NT2/D1 (cell line): ENCODE data around the gene FAIM2.

ENCODE experiments used
- DNase-seq: peaks from one replicate; pipeline ENCODE4 v3.0.0-alpha.2; 2011; ENCODE audit warnings: low read depth, low spot score
- H3K27me3 ChIP-seq: 2 replicates; pipeline ENCODE4 v1.6.0; 2011; ENCODE audit warnings: mild to moderate bottlenecking; ENCODE audit not compliant: insufficient read length, insufficient read depth
- H3K36me3 ChIP-seq: 2 replicates; pipeline ENCODE4 v1.6.1; 2011; ENCODE audit warnings: mild to moderate bottlenecking, low read length, mixed read lengths; ENCODE audit not compliant: insufficient read depth, insufficient read length
- H3K4me1 ChIP-seq: 2 replicates; pipeline ENCODE4 v1.5.1; 2011; ENCODE audit not compliant: insufficient read depth, insufficient read length
- H3K4me3 ChIP-seq: 2 replicates; pipeline ENCODE4 v1.5.1; 2011; ENCODE audit warnings: low read depth; ENCODE audit not compliant: insufficient read length
- H3K9ac ChIP-seq: 2 replicates; pipeline ENCODE4 v1.6.0; 2011; ENCODE audit warnings: low read depth; ENCODE audit not compliant: insufficient read length
- H3K9me3 ChIP-seq: 2 replicates; pipeline ENCODE4 v1.5.1; 2011; ENCODE audit warnings: mild to moderate bottlenecking, low read length; ENCODE audit not compliant: insufficient read depth
- SUZ12 ChIP-seq: IDR thresholded peaks from 2 replicates; pipeline ENCODE4 v1.6.1; 2011; ENCODE audit not compliant: insufficient read length, insufficient read depth; ENCODE audit errors: extremely low read depth
- YY1 ChIP-seq: IDR thresholded peaks from 2 replicates; pipeline ENCODE4 v1.6.1; 2011; ENCODE audit not compliant: insufficient read length, insufficient read depth
- ZNF274 ChIP-seq: IDR thresholded peaks from 2 replicates; pipeline ENCODE4 v1.6.1; 2011; ENCODE audit warnings: mild to moderate bottlenecking, low read depth, low read length

The FAIM2 gene

DNA sequence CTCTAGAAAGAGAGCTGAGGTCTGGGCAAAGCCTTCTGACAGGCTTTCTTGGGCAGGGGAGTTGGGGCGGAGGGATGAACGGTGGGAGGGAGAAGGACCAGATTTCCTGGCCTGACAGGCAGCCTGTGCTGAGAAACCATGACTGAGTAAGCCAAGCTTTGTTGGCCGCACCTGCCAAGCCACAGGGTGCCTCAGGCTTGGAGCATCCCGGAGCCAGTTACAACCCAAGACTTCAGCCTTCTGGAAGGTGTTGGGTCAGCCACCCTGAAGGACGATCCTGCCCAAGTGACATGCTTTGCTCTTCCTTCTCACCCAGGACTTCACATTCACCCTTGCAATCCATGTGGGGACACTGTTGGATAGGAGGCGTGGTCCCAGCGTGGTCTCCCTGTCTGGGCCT, 25.9 kb upstream of the FAIM2 start:
- no peaks in the 10 kb centered on the region for H3K9me3 ChIP-seq
- TF ChIP-seq ZNF274 (no peak), YY1 (no peak), SUZ12 (no peak)
- H3K36me3 ChIP-seq, result no peaks in the 10 kb centered on the region
- no peaks in the 10 kb centered on the region for H3K27me3 ChIP-seq
- no peak for DNase-seq
- H3K4me3 ChIP-seq, result no peak overlapping the region
- no peak overlapping the region for H3K9ac ChIP-seq
- no peaks in the 10 kb centered on the region for H3K4me1 ChIP-seq

DNA sequence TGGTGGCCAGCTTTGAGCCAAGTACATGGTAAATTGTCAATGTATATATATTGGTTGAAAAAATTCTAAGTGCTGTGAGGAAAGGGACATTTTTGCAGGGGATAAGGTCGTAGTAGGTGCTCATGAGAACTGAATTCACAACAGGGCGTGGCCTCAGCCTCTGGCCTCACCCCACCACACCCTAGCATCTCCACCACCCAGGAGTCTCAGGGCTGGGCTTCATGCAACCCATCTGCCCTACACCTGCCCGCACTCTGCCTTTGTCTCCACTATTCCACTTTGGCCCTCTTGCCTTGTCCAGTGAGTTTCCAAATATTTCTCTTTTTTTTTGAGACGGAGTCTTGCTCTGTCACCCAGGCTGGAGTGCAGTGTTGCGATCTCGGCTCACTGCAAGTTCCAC, 24.8 kb upstream of the FAIM2 start:
- TF ChIP-seq YY1, result no peak
- TF ChIP-seq ZNF274, result no peak
- TF ChIP-seq SUZ12, result no peak
- no peaks in the 10 kb centered on the region for H3K9me3 ChIP-seq
- no peak for DNase-seq
- no peak overlapping the region for H3K9ac ChIP-seq
- no peaks in the 10 kb centered on the region for H3K27me3 ChIP-seq
- H3K36me3 ChIP-seq, result no peaks in the 10 kb centered on the region
- no peaks in the 10 kb centered on the region for H3K4me1 ChIP-seq
- H3K4me3 ChIP-seq, result no peak overlapping the region

DNA sequence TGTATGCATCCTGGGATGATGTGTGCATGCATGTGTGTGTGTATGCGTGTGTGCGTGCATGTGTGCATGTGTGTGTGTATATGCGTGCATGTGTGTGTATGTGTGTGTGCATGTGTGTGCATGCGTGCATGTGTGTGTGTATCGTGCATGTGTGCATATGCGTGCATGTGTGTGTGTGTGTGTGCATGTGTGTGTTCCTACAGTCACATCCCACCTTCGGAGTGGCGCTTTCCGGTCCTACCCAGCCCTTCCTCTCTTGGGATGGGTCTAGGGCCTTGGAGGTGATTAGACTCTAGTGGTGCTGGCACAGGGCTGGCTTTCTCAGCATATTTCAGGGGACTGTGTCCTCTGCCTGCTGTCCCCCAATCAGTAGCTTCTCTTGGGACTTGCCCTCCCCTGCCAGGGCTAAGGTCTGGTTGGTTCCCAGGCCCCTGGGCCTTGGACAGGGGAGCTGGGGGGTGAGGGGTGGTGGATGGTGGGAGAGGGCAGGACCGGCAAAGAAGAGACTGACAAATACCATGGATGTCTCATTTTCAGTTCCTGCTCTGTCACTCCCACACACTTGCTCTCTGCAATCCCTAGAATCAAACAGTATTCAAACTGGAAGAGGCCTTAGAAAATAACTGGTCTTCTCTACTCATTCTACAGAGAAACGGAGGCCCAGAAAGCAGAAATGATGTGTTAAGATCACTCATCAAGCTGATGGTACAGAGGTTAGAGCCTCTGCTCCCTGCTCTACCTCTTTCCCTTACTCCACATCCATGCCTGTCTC, 21.9 kb upstream of the FAIM2 start:
- no peak overlapping the region for H3K4me3 ChIP-seq
- TF ChIP-seq ZNF274 (no peak), SUZ12 (no peak), YY1 (no peak)
- no peaks in the 10 kb centered on the region for H3K9me3 ChIP-seq
- peaks cover 4% of the 10 kb centered on the region for H3K27me3 ChIP-seq
- DNase-seq, result no peak
- H3K36me3 ChIP-seq, result no peaks in the 10 kb centered on the region
- no peak overlapping the region for H3K9ac ChIP-seq
- no peaks in the 10 kb centered on the region for H3K4me1 ChIP-seq

DNA sequence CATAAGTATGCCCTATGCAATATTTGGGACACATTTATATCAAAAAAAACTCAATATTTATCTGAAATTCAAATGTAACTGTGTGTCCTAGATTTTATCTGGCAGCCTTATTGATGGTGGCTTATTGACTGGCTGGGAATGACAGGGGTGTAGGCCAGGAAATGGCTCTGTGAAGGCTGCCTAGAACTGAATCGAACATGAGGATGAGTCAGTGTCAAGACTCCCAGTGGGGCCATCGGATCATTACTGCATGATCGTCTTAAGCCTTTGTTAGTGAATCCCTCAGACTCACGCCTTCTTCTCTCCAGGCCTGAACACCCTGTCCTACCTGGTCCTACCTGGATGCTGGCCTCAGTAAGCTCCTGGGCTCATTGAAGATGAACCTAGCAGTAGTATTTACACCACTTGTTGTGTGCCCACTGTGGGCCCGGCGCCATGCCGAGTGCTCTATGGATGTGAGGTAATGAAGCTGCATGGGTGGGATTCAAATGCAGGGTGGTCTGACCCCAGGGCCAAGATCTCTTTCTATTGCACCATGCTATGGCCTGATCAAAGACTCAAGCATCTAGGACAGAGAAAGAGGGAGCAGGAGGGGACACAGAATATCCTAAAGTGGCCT, 21.0 kb upstream of the FAIM2 start:
- TF ChIP-seq SUZ12 (no peak), ZNF274 (no peak), YY1 (no peak)
- H3K36me3 ChIP-seq, result no peaks in the 10 kb centered on the region
- H3K9me3 ChIP-seq, result no peaks in the 10 kb centered on the region
- no peak overlapping the region for H3K9ac ChIP-seq
- DNase-seq, result no peak
- H3K4me1 ChIP-seq, result no peaks in the 10 kb centered on the region
- H3K4me3 ChIP-seq, result no peak overlapping the region
- H3K27me3 ChIP-seq, result peaks cover 4% of the 10 kb centered on the region

DNA sequence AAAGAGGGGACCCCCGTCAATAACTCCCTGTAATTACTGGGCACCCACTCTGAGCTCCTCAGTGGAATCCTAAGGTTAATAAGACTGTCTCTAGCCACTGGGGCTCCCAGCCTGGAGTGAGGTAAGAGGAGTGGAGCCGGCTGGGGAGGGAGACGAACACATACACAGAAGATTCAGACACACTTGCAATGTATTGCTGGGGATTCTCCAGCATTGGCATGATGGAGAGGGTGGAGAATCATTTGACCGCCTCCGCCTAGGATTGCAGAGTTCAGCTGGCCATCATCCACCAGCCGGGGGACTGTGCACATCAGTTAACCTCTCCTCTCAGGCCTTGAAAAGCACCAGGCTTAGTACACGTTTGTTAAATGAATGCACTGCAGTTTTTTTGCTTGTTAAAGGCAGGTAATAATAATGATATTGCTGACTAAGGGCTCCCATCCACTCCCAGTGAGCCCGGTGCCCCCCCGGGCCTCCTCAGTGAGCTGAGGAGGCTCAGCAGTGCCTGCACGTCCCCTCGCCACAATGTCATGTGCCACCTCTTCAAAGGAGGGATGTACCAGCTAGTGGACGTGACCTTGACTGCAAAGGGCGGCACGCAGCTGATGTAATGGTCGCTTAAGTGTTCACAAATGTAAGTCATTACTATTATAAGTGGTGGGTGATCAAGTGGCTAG, 20.3 kb upstream of the FAIM2 start:
- TF ChIP-seq YY1, result no peak
- no peak for TF ChIP-seq ZNF274
- TF ChIP-seq SUZ12, result no peak
- Histone ChIP-seq H3K4me3 (no peak overlapping the region), H3K36me3 (no peaks in the 10 kb centered on the region), H3K9me3 (no peaks in the 10 kb centered on the region), H3K9ac (no peak overlapping the region), H3K4me1 (no peaks in the 10 kb centered on the region), H3K27me3 (peaks cover 4% of the 10 kb centered on the region)
- DNase-seq, result no peak

DNA sequence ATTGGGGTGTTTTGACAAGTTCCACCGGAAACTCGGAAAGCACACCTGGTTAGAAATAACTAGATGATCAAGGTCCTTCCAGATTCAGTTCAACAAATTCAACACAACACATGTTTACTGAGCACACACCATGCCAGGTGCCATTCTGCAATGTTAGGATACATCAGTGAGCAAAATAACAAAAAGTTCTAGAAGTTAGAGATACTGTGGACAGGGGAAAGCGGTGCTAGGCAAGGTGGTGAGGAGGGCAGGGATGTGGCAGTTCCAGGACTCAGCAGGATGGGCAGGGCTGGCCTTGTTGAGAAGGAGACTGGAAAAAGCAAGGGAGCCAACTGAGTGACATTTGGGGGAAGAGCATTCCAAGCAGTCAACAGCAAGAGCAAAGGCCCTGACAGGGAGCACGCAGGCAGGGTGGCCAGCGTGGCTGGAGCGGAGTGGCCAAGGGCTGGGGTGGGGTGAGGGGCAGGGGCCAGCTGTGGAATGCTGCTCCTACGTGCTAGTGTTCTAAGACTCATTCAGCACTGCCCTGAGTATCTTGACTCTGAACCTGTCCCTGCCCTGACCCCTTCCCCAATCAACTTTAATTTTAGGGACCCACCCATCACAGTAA, 19.4 kb upstream of the FAIM2 start:
- Histone ChIP-seq H3K36me3 (no peaks in the 10 kb centered on the region), H3K4me1 (no peaks in the 10 kb centered on the region), H3K27me3 (peaks cover 4% of the 10 kb centered on the region), H3K9ac (no peak overlapping the region), H3K9me3 (no peaks in the 10 kb centered on the region), H3K4me3 (no peak overlapping the region)
- no peak for DNase-seq
- no peak for TF ChIP-seq YY1

DNA sequence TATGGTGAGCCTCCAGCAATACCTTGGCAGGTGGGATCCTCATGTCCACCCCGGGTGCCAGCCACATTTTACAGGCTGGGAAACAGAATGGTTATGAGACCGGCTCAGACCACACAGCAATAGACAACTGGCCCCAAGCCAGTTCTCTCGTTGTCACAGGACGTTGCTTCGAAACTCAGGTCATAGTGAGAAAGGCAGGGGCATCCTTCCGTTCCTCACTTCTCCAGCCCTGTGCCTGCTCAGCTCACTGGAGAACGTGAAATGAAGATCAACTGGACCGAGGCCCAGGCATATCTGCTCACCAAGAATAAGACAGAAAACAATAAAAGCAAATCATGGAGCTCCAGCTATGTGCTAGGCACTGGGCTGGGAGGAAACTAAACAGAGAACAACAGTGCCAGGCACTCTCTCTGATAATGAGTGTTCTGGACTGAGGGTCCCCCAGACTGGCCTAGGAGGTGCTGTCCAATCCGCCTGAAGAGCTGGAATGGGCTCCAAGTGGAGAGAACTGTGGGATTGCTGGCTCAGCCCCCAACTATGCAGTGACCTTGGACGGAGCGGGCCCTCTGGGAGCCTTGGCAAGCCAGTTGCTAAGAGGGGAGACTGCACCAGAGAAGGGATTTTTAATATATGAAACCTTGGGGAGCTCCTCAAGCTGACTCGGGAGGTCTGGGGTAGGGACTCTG, 18.8 kb upstream of the FAIM2 start:
- no peak overlapping the region for H3K9ac ChIP-seq
- peaks cover 4% of the 10 kb centered on the region for H3K27me3 ChIP-seq

More for the DNA sequence above, 18.8 kb upstream of the FAIM2 start:
- Histone ChIP-seq H3K4me1 (peaks cover 5% of the 10 kb centered on the region), H3K9me3 (no peaks in the 10 kb centered on the region), H3K36me3 (no peaks in the 10 kb centered on the region), H3K4me3 (no peak overlapping the region)
- no peak for DNase-seq
- no peak for TF ChIP-seq SUZ12
- no peak for TF ChIP-seq ZNF274
- TF ChIP-seq YY1, result no peak
